ENCODE data around the gene CHCHD10.
A peak's percentile ranks its signal among the peaks of the same experiment; 100 is the strongest.

Gene CHCHD10

GRCh38 chr22:23753385-23753784 is 14.4 kb downstream of the CHCHD10 start:
- peaks cover 10% of the 10 kb centered on the region for H3K4me1 ChIP-seq (ENCODE audit: insufficient read depth, low read length)
- no peak overlapping the region for H3K9ac ChIP-seq (ENCODE audit: low read length)
- H3K27me3 ChIP-seq (ENCODE audit: control insufficient read depth in 1 of 2, insufficient read depth in 2 of 2, low read length in 2 of 2), result no peaks in the 10 kb centered on the region
- H3K27ac ChIP-seq (ENCODE audit: low read depth, low read length), result no peak overlapping the region
- H3K36me3 ChIP-seq (ENCODE audit: insufficient read depth, low read length), result no peaks in the 10 kb centered on the region
- H3K9me3 ChIP-seq (ENCODE audit: low read length), result no peaks in the 10 kb centered on the region
- no peak overlapping the region for H3K4me3 ChIP-seq (ENCODE audit: low read depth in 1 of 2, low read length in 2 of 2)

- Histone ChIP-seq H3K36me3 (ENCODE audit: insufficient read depth, low read length) (no peaks in the 10 kb centered on the region), H3K4me3 (ENCODE audit: low read depth in 1 of 2, low read length in 2 of 2) (no peak overlapping the region), H3K27ac (ENCODE audit: low read depth, low read length) (no peak overlapping the region), H3K9ac (ENCODE audit: low read length) (no peak overlapping the region), H3K27me3 (ENCODE audit: control insufficient read depth in 1 of 2, insufficient read depth in 2 of 2, low read length in 2 of 2) (no peaks in the 10 kb centered on the region), H3K9me3 (ENCODE audit: low read length) (no peaks in the 10 kb centered on the region), H3K4me1 (ENCODE audit: insufficient read depth, low read length) (peaks cover 10% of the 10 kb centered on the region)
These were observed 15.0 kb downstream of the CHCHD10 start for GRCh38 chr22:23752750-23753149.

- H3K27ac ChIP-seq (ENCODE audit: low read depth, low read length), result no peak overlapping the region
- no peaks in the 10 kb centered on the region for H3K36me3 ChIP-seq (ENCODE audit: insufficient read depth, low read length)
- no peaks in the 10 kb centered on the region for H3K27me3 ChIP-seq (ENCODE audit: control insufficient read depth in 1 of 2, insufficient read depth in 2 of 2, low read length in 2 of 2)
- peaks cover 10% of the 10 kb centered on the region for H3K4me1 ChIP-seq (ENCODE audit: insufficient read depth, low read length)
- H3K9me3 ChIP-seq (ENCODE audit: low read length), result no peaks in the 10 kb centered on the region
- no peak overlapping the region for H3K9ac ChIP-seq (ENCODE audit: low read length)
- H3K4me3 ChIP-seq (ENCODE audit: low read depth in 1 of 2, low read length in 2 of 2), result no peak overlapping the region
These were observed 15.6 kb downstream of the CHCHD10 start for GRCh38 chr22:23752090-23752691.

- H3K9ac ChIP-seq (ENCODE audit: low read length), result peak overlapping the region; percentile 71
- H3K27ac ChIP-seq (ENCODE audit: low read depth, low read length), result peak overlapping the region; percentile 95
- peaks cover 10% of the 10 kb centered on the region for H3K4me1 ChIP-seq (ENCODE audit: insufficient read depth, low read length)
- no peaks in the 10 kb centered on the region for H3K36me3 ChIP-seq (ENCODE audit: insufficient read depth, low read length)
- H3K27me3 ChIP-seq (ENCODE audit: control insufficient read depth in 1 of 2, insufficient read depth in 2 of 2, low read length in 2 of 2), result no peaks in the 10 kb centered on the region
- no peaks in the 10 kb centered on the region for H3K9me3 ChIP-seq (ENCODE audit: low read length)
- peak overlapping the region; percentile 82 to 94 for H3K4me3 ChIP-seq (ENCODE audit: low read depth in 1 of 2, low read length in 2 of 2)
These were observed 16.3 kb downstream of the CHCHD10 start for GRCh38 chr22:23751441-23751996.

GRCh38 chr22:23750714-23751440 is 16.9 kb downstream of the CHCHD10 start, which contains the start of gene ZNF70:
TSS of gene ZNF70 (minus strand) at chr22:23751112. CDS start at chr22:23745140, 5,972 bp downstream.
- no peaks in the 10 kb centered on the region for H3K27me3 ChIP-seq (ENCODE audit: control insufficient read depth in 1 of 2, insufficient read depth in 2 of 2, low read length in 2 of 2)
- no peaks in the 10 kb centered on the region for H3K36me3 ChIP-seq (ENCODE audit: insufficient read depth, low read length)
- peak within 1 kb of the TSS; percentile 71 for H3K9ac ChIP-seq (ENCODE audit: low read length)
- H3K9me3 ChIP-seq (ENCODE audit: low read length), result no peaks in the 10 kb centered on the region
- peaks cover 10% of the 10 kb centered on the region for H3K4me1 ChIP-seq (ENCODE audit: insufficient read depth, low read length)
- peak within 1 kb of the TSS; percentile 95 for H3K27ac ChIP-seq (ENCODE audit: low read depth, low read length)
- H3K4me3 ChIP-seq (ENCODE audit: low read depth in 1 of 2, low read length in 2 of 2), result peak within 1 kb of the TSS; percentile 90 to 94

GRCh38 chr22:23750367-23750713 is 17.4 kb downstream of the CHCHD10 start:
- Histone ChIP-seq H3K36me3 (ENCODE audit: insufficient read depth, low read length) (no peaks in the 10 kb centered on the region), H3K27ac (ENCODE audit: low read depth, low read length) (peak overlapping the region; percentile 62), H3K4me1 (ENCODE audit: insufficient read depth, low read length) (peaks cover 10% of the 10 kb centered on the region), H3K9ac (ENCODE audit: low read length) (peak overlapping the region; percentile 53), H3K9me3 (ENCODE audit: low read length) (no peaks in the 10 kb centered on the region), H3K27me3 (ENCODE audit: control insufficient read depth in 1 of 2, insufficient read depth in 2 of 2, low read length in 2 of 2) (no peaks in the 10 kb centered on the region), H3K4me3 (ENCODE audit: low read depth in 1 of 2, low read length in 2 of 2) (peak overlapping the region; percentile 90 to 94)

GRCh38 chr22:23749841-23750301 is 17.9 kb downstream of the CHCHD10 start:
- no peak overlapping the region for H3K27ac ChIP-seq (ENCODE audit: low read depth, low read length)
- peaks cover 10% of the 10 kb centered on the region for H3K4me1 ChIP-seq (ENCODE audit: insufficient read depth, low read length)
- H3K9me3 ChIP-seq (ENCODE audit: low read length), result no peaks in the 10 kb centered on the region
- H3K27me3 ChIP-seq (ENCODE audit: control insufficient read depth in 1 of 2, insufficient read depth in 2 of 2, low read length in 2 of 2), result no peaks in the 10 kb centered on the region
- H3K36me3 ChIP-seq (ENCODE audit: insufficient read depth, low read length), result peaks cover under 1% of the 10 kb centered on the region
- no peak overlapping the region for H3K9ac ChIP-seq (ENCODE audit: low read length)
- H3K4me3 ChIP-seq (ENCODE audit: low read depth in 1 of 2, low read length in 2 of 2), result peak overlapping the region in 1 of 2 donors; percentile 90

GRCh38 chr22:23745791-23746190 is 22.0 kb downstream of the CHCHD10 start:
- H3K9me3 ChIP-seq (ENCODE audit: low read length), result no peaks in the 10 kb centered on the region
- no peaks in the 10 kb centered on the region for H3K27me3 ChIP-seq (ENCODE audit: control insufficient read depth in 1 of 2, insufficient read depth in 2 of 2, low read length in 2 of 2)
- no peak overlapping the region for H3K9ac ChIP-seq (ENCODE audit: low read length)
- no peak overlapping the region for H3K4me3 ChIP-seq (ENCODE audit: low read depth in 1 of 2, low read length in 2 of 2)
- peaks cover 27% of the 10 kb centered on the region for H3K36me3 ChIP-seq (ENCODE audit: insufficient read depth, low read length)
- peaks cover 10% of the 10 kb centered on the region for H3K4me1 ChIP-seq (ENCODE audit: insufficient read depth, low read length)
- H3K27ac ChIP-seq (ENCODE audit: low read depth, low read length), result no peak overlapping the region

- Histone ChIP-seq H3K4me1 (ENCODE audit: insufficient read depth, low read length) (no peaks in the 10 kb centered on the region), H3K36me3 (ENCODE audit: insufficient read depth, low read length) (peaks cover 27% of the 10 kb centered on the region), H3K9me3 (ENCODE audit: low read length) (no peaks in the 10 kb centered on the region), H3K27ac (ENCODE audit: low read depth, low read length) (no peak overlapping the region), H3K9ac (ENCODE audit: low read length) (no peak overlapping the region), H3K4me3 (ENCODE audit: low read depth in 1 of 2, low read length in 2 of 2) (no peak overlapping the region), H3K27me3 (ENCODE audit: control insufficient read depth in 1 of 2, insufficient read depth in 2 of 2, low read length in 2 of 2) (no peaks in the 10 kb centered on the region)
These were observed 23.3 kb downstream of the CHCHD10 start for GRCh38 chr22:23744485-23744884.

- Histone ChIP-seq H3K9ac (ENCODE audit: low read length) (no peak overlapping the region), H3K4me1 (ENCODE audit: insufficient read depth, low read length) (no peaks in the 10 kb centered on the region), H3K9me3 (ENCODE audit: low read length) (no peaks in the 10 kb centered on the region), H3K27me3 (ENCODE audit: control insufficient read depth in 1 of 2, insufficient read depth in 2 of 2, low read length in 2 of 2) (no peaks in the 10 kb centered on the region), H3K36me3 (ENCODE audit: insufficient read depth, low read length) (peaks cover 27% of the 10 kb centered on the region), H3K27ac (ENCODE audit: low read depth, low read length) (no peak overlapping the region), H3K4me3 (ENCODE audit: low read depth in 1 of 2, low read length in 2 of 2) (no peak overlapping the region)
These were observed 23.8 kb downstream of the CHCHD10 start for GRCh38 chr22:23744001-23744400.

GRCh38 chr22:23743303-23743705 is 24.5 kb downstream of the CHCHD10 start:
- Histone ChIP-seq H3K27ac (ENCODE audit: low read depth, low read length) (no peak overlapping the region), H3K4me1 (ENCODE audit: insufficient read depth, low read length) (no peaks in the 10 kb centered on the region), H3K9ac (ENCODE audit: low read length) (no peak overlapping the region), H3K9me3 (ENCODE audit: low read length) (no peaks in the 10 kb centered on the region), H3K36me3 (ENCODE audit: insufficient read depth, low read length) (peaks cover 27% of the 10 kb centered on the region), H3K4me3 (ENCODE audit: low read depth in 1 of 2, low read length in 2 of 2) (no peak overlapping the region), H3K27me3 (ENCODE audit: control insufficient read depth in 1 of 2, insufficient read depth in 2 of 2, low read length in 2 of 2) (no peaks in the 10 kb centered on the region)
